Right hindlimb (tissue), 1 donor: Measurements from ENCODE around the gene HOXB2.

Source experiments
- DNase-seq: peaks from one replicate; pipeline ENCODE4 v3.0.0-alpha.2; 2018

HOXB2 gene

GRCh38 chr17:48551596-48552465 lies 6.9 kb upstream of the HOXB2 start:
- no peak for DNase-seq

- DNase-seq = no peak
Measured at GRCh38 chr17:48551214-48551555, 6.3 kb upstream of the HOXB2 start.

- no peak for DNase-seq
Measured at GRCh38 chr17:48550502-48551213, 5.7 kb upstream of the HOXB2 start.

- DNase-seq = no peak
Measured at GRCh38 chr17:48549914-48550501, 5.1 kb upstream of the HOXB2 start.

- DNase-seq = no peak
Measured at GRCh38 chr17:48549281-48549630, 4.3 kb upstream of the HOXB2 start.

GRCh38 chr17:48548523-48549280 lies 3.8 kb upstream of the HOXB2 start:
- no peak for DNase-seq

GRCh38 chr17:48547808-48548522 lies 3.1 kb upstream of the HOXB2 start:
- DNase-seq = no peak

GRCh38 chr17:48546924-48547807 lies 2.3 kb upstream of the HOXB2 start:
- peak; percentile 60 for DNase-seq

GRCh38 chr17:48546137-48546923 lies 1.4 kb upstream of the HOXB2 start:
- DNase-seq = peak; percentile 71

- no peak for DNase-seq
Measured at GRCh38 chr17:48545539-48545938, 630 bp upstream of the HOXB2 start.

- peak; percentile 91 for DNase-seq
Measured at GRCh38 chr17:48544349-48545021, 424 bp downstream of the HOXB2 start.

GRCh38 chr17:48543854-48544348 lies 1.0 kb downstream of the HOXB2 start:
- DNase-seq = peak; percentile 73

- peak; percentile 57 for DNase-seq
Measured at GRCh38 chr17:48543107-48543853, 1.6 kb downstream of the HOXB2 start.

GRCh38 chr17:48542698-48543106 lies 2.2 kb downstream of the HOXB2 start:
- DNase-seq = no peak

- no peak for DNase-seq
Measured at GRCh38 chr17:48542114-48542656, 2.7 kb downstream of the HOXB2 start.

- DNase-seq = peak; percentile 88
Measured at GRCh38 chr17:48541577-48542113, 3.3 kb downstream of the HOXB2 start.

- DNase-seq = no peak
Measured at GRCh38 chr17:48541036-48541576, 3.8 kb downstream of the HOXB2 start.

GRCh38 chr17:48540213-48540612 lies 4.7 kb downstream of the HOXB2 start:
- no peak for DNase-seq
